HEK293 (cell line): Measurements from ENCODE around the gene MUS81.

Source experiments
- CTCF ChIA-PET: fragments of 350-600 bp; formaldehyde crosslinking; extraction: SDS; loops from one replicate; lab custom pipeline; 2021; ENCODE audit warnings: antibody characterized with exemption; lab: Yijun Ruan, JAX
- POLR2A ChIA-PET: fragments of 300-600 bp; formaldehyde crosslinking; extraction: SDS; loops from one replicate; lab custom pipeline; 2020; ENCODE audit warnings: antibody characterized with exemption, inconsistent platforms; lab: Yijun Ruan, JAX
- H3K27ac ChIP-seq: fragments of 200-500 bp; sonication (Bioruptor generic); 2 replicates; pipeline ENCODE4 v1.5.1; 2014; ENCODE audit warnings: low read depth, low read length, control low read depth, inconsistent platforms; ENCODE audit errors: extremely low read depth
- H3K36me3 ChIP-seq, 2 experiments: fragments of 200-500 bp in 1 of 2; sonication (Bioruptor generic) in 1 of 2; 1 replicate in 1 of 2; 2 replicates in 1 of 2; pipeline ENCODE4 v1.5.1; 2014 to 2017; ENCODE audit warnings: inconsistent platforms in 2 of 2, low read length in 2 of 2; ENCODE audit not compliant: control insufficient read depth in 2 of 2, insufficient read depth in 1 of 2
- H3K4me1 ChIP-seq: fragments of 200-500 bp; sonication (Bioruptor generic); 2 replicates; pipeline ENCODE4 v1.5.1; 2014; ENCODE audit warnings: mild to moderate bottlenecking, low read length, inconsistent platforms; ENCODE audit not compliant: control insufficient read depth, insufficient read depth
- H3K4me3 ChIP-seq: 2 replicates; pipeline ENCODE4 v1.5.1; 2011; ENCODE audit warnings: low read depth, mild to moderate bottlenecking, control low read depth, low read length, moderate library complexity
- H3K9me3 ChIP-seq: fragments of 200-500 bp; sonication (Bioruptor generic); 2 replicates; pipeline ENCODE4 v1.5.1; 2014; ENCODE audit warnings: low read depth, low read length, inconsistent platforms; ENCODE audit not compliant: control insufficient read depth, insufficient read depth
- HIC1 ChIP-seq: fragments of 450-650 bp; formaldehyde crosslinking; IDR thresholded peaks from 2 replicates; pipeline ENCODE4 v1.5.1; 2016; ENCODE audit warnings: missing biosample characterization, missing genetic modification characterization
- KLF8 ChIP-seq: fragments of 450-650 bp; formaldehyde crosslinking; IDR thresholded peaks from 2 replicates; pipeline ENCODE4 v1.5.1; 2016; ENCODE audit warnings: missing biosample characterization, missing genetic modification characterization
- PRDM1 ChIP-seq: fragments of 450-650 bp; formaldehyde crosslinking; IDR thresholded peaks from 2 replicates; pipeline ENCODE4; 2016; ENCODE audit warnings: missing biosample characterization, missing genetic modification characterization
- SP3 ChIP-seq: fragments of 450-650 bp; formaldehyde crosslinking; IDR thresholded peaks from 2 replicates; pipeline ENCODE4 v1.5.1; 2016; ENCODE audit warnings: missing biosample characterization, missing genetic modification characterization
- ZFP37 ChIP-seq: fragments of 450-650 bp; formaldehyde crosslinking; IDR thresholded peaks from 2 replicates; pipeline ENCODE4 v1.5.1; 2016; ENCODE audit warnings: missing biosample characterization, missing genetic modification characterization
- ZFP41 ChIP-seq: fragments of 450-650 bp; formaldehyde crosslinking; IDR thresholded peaks from 2 replicates; pipeline ENCODE4 v1.5.1; 2016; ENCODE audit warnings: missing biosample characterization, missing genetic modification characterization, borderline replicate concordance
- ZIC2 ChIP-seq: fragments of 450-650 bp; formaldehyde crosslinking; IDR thresholded peaks from 2 replicates; pipeline ENCODE4 v1.5.1; 2016; ENCODE audit warnings: missing biosample characterization, missing genetic modification characterization
- ZNF140 ChIP-seq: fragments of 450-650 bp; formaldehyde crosslinking; IDR thresholded peaks from 2 replicates; pipeline ENCODE4 v1.5.1; 2016; ENCODE audit warnings: missing biosample characterization, missing genetic modification characterization
- ZNF155 ChIP-seq: fragments of 450-650 bp; formaldehyde crosslinking; IDR thresholded peaks from 2 replicates; pipeline ENCODE4 v1.5.1; 2016; ENCODE audit warnings: missing biosample characterization, missing genetic modification characterization
- ZNF18 ChIP-seq: fragments of 450-650 bp; formaldehyde crosslinking; IDR thresholded peaks from 2 replicates; pipeline ENCODE4 v1.5.1; 2016; ENCODE audit warnings: missing biosample characterization, missing genetic modification characterization
- ZNF19 ChIP-seq: fragments of 450-650 bp; formaldehyde crosslinking; IDR thresholded peaks from 2 replicates; pipeline ENCODE4; 2016; ENCODE audit warnings: missing biosample characterization, missing genetic modification characterization, low read depth
- ZNF239 ChIP-seq: fragments of 450-650 bp; formaldehyde crosslinking; IDR thresholded peaks from 2 replicates; pipeline ENCODE4 v1.5.1; 2016; ENCODE audit warnings: missing biosample characterization, missing genetic modification characterization
- ZNF548 ChIP-seq: fragments of 450-650 bp; formaldehyde crosslinking; IDR thresholded peaks from 2 replicates; pipeline ENCODE4 v1.5.1; 2016; ENCODE audit warnings: missing biosample characterization, missing genetic modification characterization
- ZNF785 ChIP-seq: fragments of 450-650 bp; formaldehyde crosslinking; IDR thresholded peaks from 2 replicates; pipeline ENCODE4 v1.5.1; 2016; ENCODE audit warnings: missing biosample characterization, missing genetic modification characterization

MUS81 gene

GRCh38 chr11:65879617-65880016 lies 19.4 kb downstream of the MUS81 start, which contains the start of gene CTSW:
Gene CTSW, plus strand, starts transcription at chr11:65879837. Its CDS starts 18 bp downstream, at chr11:65879855.
- Histone ChIP-seq H3K36me3 (peaks cover 0 to 28% of the 10 kb centered on the region in 2 experiments; a peak in 1 of 3 replicates), H3K27ac (no peak within 1 kb of the TSS), H3K4me3 (no peak within 1 kb of the TSS), H3K9me3 (no peaks in the 10 kb centered on the region), H3K4me1 (no peaks in the 10 kb centered on the region)
- ChIA-PET POLR2A (interaction anchor here (1.6 to 1.7 kb wide), 2 partner anchors 9 to 11 kb away, joined by 6 to 7 read pairs; partner anchors contain the start of gene FIBP), CTCF (interaction anchor here (1.4 to 1.7 kb wide), 2 partner anchors 9 to 168 kb away, joined by 4 to 6 read pairs; partner anchors contain the start of genes FIBP and KAT5)
- TF ChIP-seq PRDM1 (tag by site-specific recombination) (no peak), ZNF548 (no peak)

- POLR2A ChIA-PET = interaction anchor here (0.9 to 1.7 kb wide), 4 partner anchors 8 to 19 kb away, joined by 4 to 7 read pairs (median 6); partner anchors contain the start of gene FIBP
- no peaks in the 10 kb centered on the region for H3K4me1 ChIP-seq
- no peak overlapping the region for H3K27ac ChIP-seq
- H3K9me3 ChIP-seq = no peaks in the 10 kb centered on the region
- H3K4me3 ChIP-seq = no peak overlapping the region
- CTCF ChIA-PET = interaction anchor here (1.4 kb wide), 1 partner anchor 8 kb away, joined by 4 read pairs; the partner anchor contains the start of gene FIBP
- H3K36me3 ChIP-seq = peaks cover 0 to 32% of the 10 kb centered on the region in 2 experiments; a peak in 1 of 3 replicates
- TF ChIP-seq ZNF155 (tag by site-specific recombination) = no peak
- no peak for TF ChIP-seq ZFP37 (tag by site-specific recombination)
- no peak for TF ChIP-seq ZNF785 (tag by site-specific recombination)
- no peak for TF ChIP-seq ZFP41 (tag by site-specific recombination)
- no peak for TF ChIP-seq KLF8 (tag by site-specific recombination)
- no peak for TF ChIP-seq ZNF19 (tag by site-specific recombination)
- TF ChIP-seq, all 188 proteins: peak for 0
Measured at GRCh38 chr11:65880027-65880426, 19.8 kb downstream of the MUS81 start.

- no peak overlapping the region for H3K4me3 ChIP-seq
- TF ChIP-seq ZNF140 (tag by site-specific recombination) (no peak), ZIC2 (peak; percentile 18; the same call in 1 of the 2 replicates)
- TF ChIP-seq, all 188 proteins: peak for 1
- H3K36me3 ChIP-seq = peaks cover 0 to 41% of the 10 kb centered on the region in 2 experiments; a peak in 1 of 3 replicates
- H3K9me3 ChIP-seq = no peaks in the 10 kb centered on the region
- POLR2A ChIA-PET = interaction anchor here (0.9 to 2.1 kb wide), 5 partner anchors 9 to 23 kb away, joined by 3 to 6 read pairs (median 4); partner anchors contain the start of genes CFL1 and MUS81
- no peaks in the 10 kb centered on the region for H3K4me1 ChIP-seq
- H3K27ac ChIP-seq = no peak overlapping the region
- CTCF ChIA-PET = interaction anchor here (0.6 to 0.7 kb wide), 2 partner anchors 21 to 165 kb away, joined by 3 read pairs; partner anchors contain the start of gene MUS81
Measured at GRCh38 chr11:65880844-65881421, 20.7 kb downstream of the MUS81 start.

- POLR2A ChIA-PET = interaction anchor here (1.1 to 2.1 kb wide), 3 partner anchors 8 to 24 kb away, joined by 3 to 6 read pairs (median 6); partner anchors contain the start of genes CCDC85B and CFL1
- no peak for TF ChIP-seq HIC1 (tag by site-specific recombination)
- TF ChIP-seq ZNF239 (tag by site-specific recombination) = no peak
- TF ChIP-seq ZNF18 (tag by site-specific recombination) = no peak
- no peak for TF ChIP-seq SP3 (tag by site-specific recombination)
- Histone ChIP-seq H3K9me3 (no peaks in the 10 kb centered on the region), H3K36me3 (peaks cover 0 to 53% of the 10 kb centered on the region in 2 experiments; a peak in 2 of 3 replicates), H3K4me3 (no peak overlapping the region), H3K4me1 (no peaks in the 10 kb centered on the region), H3K27ac (no peak overlapping the region)
- CTCF ChIA-PET = interaction anchor here (0.9 to 9.5 kb wide), 6 partner anchors 8 to 170 kb away, joined by 3 to 189 read pairs (median 18); partner anchors contain the start of genes FOSL1 and KAT5
Measured at GRCh38 chr11:65882120-65883057, 22.2 kb downstream of the MUS81 start.
